22Rv1 (cell line): ENCODE measurements around the gene ANLN.

Experiments used
- CTCF ChIP-seq: fragments of 450-650 bp; IDR thresholded peaks from 2 replicates; pipeline ENCODE4 v1.5.1; 2017; ENCODE audit warnings: mild to moderate bottlenecking
- ZFX ChIP-seq: fragments of 450-650 bp; IDR thresholded peaks from 2 replicates; pipeline ENCODE4 v1.6.1; 2017; ENCODE audit warnings: antibody characterized with exemption, borderline replicate concordance

GRCh38 chr7:36453769-36454168, 64.1 kb downstream of the ANLN start:
- TF ChIP-seq CTCF = no peak
- no peak for TF ChIP-seq ZFX
